DND-41 (cell line): Measurements from ENCODE around the gene LARP4B.

Experiments
- ATAC-seq: fragments of 200-7000 bp; cut with Tn5 transposase; 3 replicates; pipeline ENCODE4 v1.9.1; 2021; ENCODE audit warnings: low read depth; ENCODE audit not compliant: insufficient read depth
- DNase-seq: peaks from one replicate; pipeline ENCODE4 v3.0.0-alpha.2; 2020
- H2AFZ ChIP-seq: 2 replicates; pipeline ENCODE4 v1.6.0; 2012; ENCODE audit warnings: low read depth, low read length
- H3K27ac ChIP-seq: 2 replicates; pipeline ENCODE4 v1.5.1; 2012; ENCODE audit warnings: low read length, inconsistent platforms
- H3K27me3 ChIP-seq: fragments of 200-600 bp; sonication (generic); 2 replicates; pipeline ENCODE4 v1.6.0; 2012; ENCODE audit warnings: low read length, mild to moderate bottlenecking, inconsistent platforms; ENCODE audit not compliant: insufficient read depth, poor library complexity
- H3K36me3 ChIP-seq: 2 replicates; pipeline ENCODE4 v1.5.1; 2012; ENCODE audit warnings: low read length, inconsistent platforms; ENCODE audit not compliant: insufficient read depth
- H3K4me1 ChIP-seq: 2 replicates; pipeline ENCODE4 v1.5.1; 2012; ENCODE audit warnings: mild to moderate bottlenecking, low read length; ENCODE audit not compliant: insufficient read depth
- H3K4me2 ChIP-seq: 2 replicates; pipeline ENCODE4 v1.6.0; 2012; ENCODE audit warnings: mild to moderate bottlenecking, moderate library complexity, low read length, inconsistent platforms; ENCODE audit not compliant: insufficient read depth
- H3K4me3 ChIP-seq, 2 experiments: fragments of 200-600 bp in 1 of 2; shearing (Covaris generic) in 1 of 2; 2 replicates each; pipeline ENCODE4 v1.5.1; 2012 to 2016; ENCODE audit warnings: inconsistent platforms in 2 of 2, low read length in 2 of 2, mild to moderate bottlenecking in 2 of 2, low read depth in 1 of 2, moderate library complexity in 1 of 2
- H3K79me2 ChIP-seq: 2 replicates; pipeline ENCODE4 v1.6.0; 2012; ENCODE audit warnings: low read length, inconsistent platforms; ENCODE audit not compliant: insufficient read depth
- H3K9ac ChIP-seq: 2 replicates; pipeline ENCODE4 v1.6.0; 2012; ENCODE audit warnings: low read depth, mild to moderate bottlenecking, inconsistent platforms, low read length, moderate library complexity
- H3K9me3 ChIP-seq: 2 replicates; pipeline ENCODE4 v1.5.1; 2012; ENCODE audit warnings: low read length, moderate library complexity, mild to moderate bottlenecking, inconsistent platforms; ENCODE audit not compliant: insufficient read depth, severe bottlenecking
- H4K20me1 ChIP-seq: 2 replicates; pipeline ENCODE4 v1.6.0; 2012; ENCODE audit warnings: low read length; ENCODE audit not compliant: insufficient read depth
- CTCF ChIP-seq: IDR thresholded peaks from 2 replicates; pipeline ENCODE4 v1.5.1; 2012; ENCODE audit warnings: borderline replicate concordance, low read length, moderate library complexity, mild to moderate bottlenecking; ENCODE audit not compliant: poor library complexity, severe bottlenecking; ENCODE audit errors: extremely low read depth
- EZH2 ChIP-seq: IDR thresholded peaks from 3 replicates; pipeline ENCODE4 v1.6.1; 2012; ENCODE audit warnings: borderline replicate concordance, low read depth, mild to moderate bottlenecking, moderate library complexity, low read length, inconsistent platforms; ENCODE audit not compliant: severe bottlenecking

LARP4B gene

GRCh38 chr10:945778-946177, 14.3 kb upstream of the LARP4B start:
- no peak for TF ChIP-seq CTCF
- no peak for TF ChIP-seq EZH2
- H3K9me3 ChIP-seq = no peaks in the 10 kb centered on the region
- no peak overlapping the region for H3K4me3 ChIP-seq
- H4K20me1 ChIP-seq = no peaks in the 10 kb centered on the region
- no peak overlapping the region for H2AFZ ChIP-seq
- H3K27ac ChIP-seq = no peak overlapping the region
- no peaks in the 10 kb centered on the region for H3K27me3 ChIP-seq
- no peaks in the 10 kb centered on the region for H3K4me1 ChIP-seq
- DNase-seq (no peak), ATAC-seq (no peak)
- no peaks in the 10 kb centered on the region for H3K79me2 ChIP-seq
- no peak overlapping the region for H3K9ac ChIP-seq
- H3K4me2 ChIP-seq = no peak overlapping the region
- H3K36me3 ChIP-seq = no peaks in the 10 kb centered on the region

GRCh38 chr10:944034-944831, 12.7 kb upstream of the LARP4B start:
- ATAC-seq (peak; percentile 56; the same call in 2 of the 3 replicates), DNase-seq (peak; percentile 22)
- Histone ChIP-seq H3K27me3 (no peaks in the 10 kb centered on the region), H3K36me3 (no peaks in the 10 kb centered on the region), H3K4me2 (no peak overlapping the region), H2AFZ (no peak overlapping the region), H3K4me3 (no peak overlapping the region), H3K9ac (no peak overlapping the region), H3K79me2 (no peaks in the 10 kb centered on the region), H4K20me1 (no peaks in the 10 kb centered on the region), H3K27ac (no peak overlapping the region), H3K4me1 (peaks cover 4% of the 10 kb centered on the region), H3K9me3 (no peaks in the 10 kb centered on the region)
- no peak for TF ChIP-seq EZH2
- no peak for TF ChIP-seq CTCF

- DNase-seq (no peak), ATAC-seq (no peak)
- Histone ChIP-seq H3K27me3 (no peaks in the 10 kb centered on the region), H3K4me3 (no peak overlapping the region), H2AFZ (no peak overlapping the region), H3K79me2 (no peaks in the 10 kb centered on the region), H3K9ac (no peak overlapping the region), H3K27ac (no peak overlapping the region), H4K20me1 (no peaks in the 10 kb centered on the region), H3K4me2 (no peak overlapping the region), H3K36me3 (no peaks in the 10 kb centered on the region), H3K4me1 (peaks cover 8% of the 10 kb centered on the region), H3K9me3 (no peaks in the 10 kb centered on the region)
- TF ChIP-seq CTCF (no peak), EZH2 (no peak)
Measured at GRCh38 chr10:943334-944033, 12.0 kb upstream of the LARP4B start.
